GM13976 (cell line): ENCODE data around the gene CA11.

ENCODE experiments used
- DNase-seq: peaks from one replicate; pipeline ENCODE4 v3.0.0; 2012; ENCODE audit warnings: low spot score
- CTCF ChIP-seq: IDR thresholded peaks from 2 replicates; pipeline ENCODE4 v1.5.1; 2012; ENCODE audit warnings: borderline replicate concordance, mild to moderate bottlenecking; ENCODE audit not compliant: insufficient read depth; ENCODE audit errors: extremely low read depth, missing control alignments, control extremely low read depth
- in situ Hi-C: fragments of 300-500 bp; cut with MboI; formaldehyde crosslinking; loops from one replicate; pipeline ENCODE4 v1.12.0; 2022; ENCODE audit warnings: low sequenced_read_pairs, mixed read lengths, inconsistent platforms; ENCODE audit not compliant: unreplicated experiment

Gene CA11

DNA sequence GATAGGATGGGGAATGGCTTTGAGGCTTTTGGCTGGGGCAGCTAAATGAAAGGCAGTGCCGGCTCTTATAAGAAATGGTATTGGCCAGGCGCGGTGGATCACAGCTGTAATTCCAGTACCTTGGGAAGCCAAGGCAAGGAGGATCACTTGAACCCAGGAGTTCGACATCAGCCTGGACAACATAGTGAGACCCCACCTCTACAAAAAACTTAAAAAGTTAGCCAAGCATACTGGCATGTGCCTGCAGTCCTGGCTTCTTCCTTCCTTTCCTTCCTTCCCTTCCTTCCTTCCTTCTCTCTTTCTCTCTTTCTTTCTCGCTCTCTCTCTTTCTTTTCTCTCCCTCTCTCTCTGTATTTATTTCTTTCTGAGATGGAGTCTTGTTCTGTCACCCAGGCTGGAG lies 3.1 kb downstream of the CA11 start:
- in situ Hi-C loops: no loop called here
- no peak for DNase-seq
- TF ChIP-seq CTCF: no peak

- in situ Hi-C loops: no loop called here
- no peak for TF ChIP-seq CTCF
- no peak for DNase-seq
Measured at GRCh38 chr19:48641850-48642249, 4.1 kb downstream of the CA11 start.

DNA sequence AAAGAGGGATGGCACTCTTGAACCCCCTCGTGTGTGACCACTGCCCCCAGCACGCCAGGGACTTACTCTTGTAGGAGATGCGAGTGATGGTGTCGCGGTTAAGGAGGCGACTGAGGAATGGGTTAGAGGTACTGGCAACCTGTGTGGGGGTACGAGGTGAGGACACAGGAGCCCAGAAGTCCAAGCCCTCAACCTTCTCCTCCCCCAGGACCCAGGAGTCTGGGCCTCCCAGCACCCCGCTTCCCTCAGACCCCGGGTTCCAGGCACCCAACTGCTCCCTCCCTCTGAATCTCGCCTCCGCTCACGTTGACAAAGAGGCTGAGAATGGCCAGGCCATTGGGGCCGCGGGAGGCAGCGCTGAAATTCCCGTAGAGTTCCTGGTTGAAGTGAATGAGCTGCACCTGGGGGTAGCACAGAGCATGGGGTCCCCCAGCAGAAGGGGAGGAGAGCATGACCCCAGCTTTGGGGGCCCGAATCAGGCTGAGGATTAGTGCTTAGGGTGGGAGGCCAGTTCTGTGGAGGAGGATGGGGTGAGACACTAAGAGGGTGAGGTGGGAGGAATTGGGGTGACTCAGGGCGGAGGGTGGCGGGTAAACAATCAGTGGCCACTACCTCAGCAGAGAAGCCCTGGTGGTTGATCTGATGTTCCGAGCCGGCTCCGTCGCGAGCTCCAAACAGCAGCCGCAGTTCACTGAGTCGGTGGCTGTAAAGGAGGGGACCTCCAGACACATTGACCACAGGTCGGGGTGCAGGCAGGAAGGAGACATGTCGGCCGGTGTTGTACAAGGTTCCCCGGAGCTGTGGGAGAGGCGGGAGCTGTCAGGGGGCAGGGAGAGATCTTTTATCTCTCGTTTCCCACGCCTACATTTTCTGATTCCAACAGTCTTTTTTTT lies 6.3 kb downstream of the CA11 start:
- no peak for DNase-seq
- in situ Hi-C loops: no loop called here
- no peak for TF ChIP-seq CTCF

DNA sequence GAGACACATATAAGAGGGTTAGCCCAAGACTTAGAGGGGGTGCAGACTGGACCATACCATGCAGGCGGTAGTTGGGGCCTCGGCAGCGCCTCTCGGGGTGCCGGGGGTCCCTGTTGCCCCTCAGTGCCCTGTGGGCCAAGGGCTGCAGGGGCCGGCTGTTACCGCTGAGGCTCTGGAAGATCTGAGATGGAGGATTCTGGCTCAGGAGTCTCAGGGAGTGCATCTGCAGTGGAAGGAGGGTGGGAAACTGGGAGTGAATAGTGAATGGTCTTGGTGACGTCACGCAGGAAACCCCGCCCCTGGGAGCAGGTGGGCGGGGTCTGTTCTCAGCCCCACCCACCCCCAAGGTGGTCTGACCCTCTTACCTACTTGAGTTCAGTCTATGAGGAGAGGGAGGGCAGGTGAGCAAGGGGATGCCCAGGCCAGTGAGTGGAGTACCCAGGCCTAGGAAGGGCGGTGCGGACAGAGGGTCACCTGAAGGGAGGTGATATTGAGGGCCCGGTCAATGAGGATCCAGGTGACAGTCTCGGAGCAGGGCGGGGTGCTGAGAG lies 7.1 kb downstream of the CA11 start:
- in situ Hi-C loops: no loop called here
- TF ChIP-seq CTCF: no peak
- no peak for DNase-seq

GRCh38 chr19:48637948-48638830 lies 7.8 kb downstream of the CA11 start:
- peak; percentile 86 for DNase-seq
- no peak for TF ChIP-seq CTCF
- in situ Hi-C loops: no loop called here

DNA sequence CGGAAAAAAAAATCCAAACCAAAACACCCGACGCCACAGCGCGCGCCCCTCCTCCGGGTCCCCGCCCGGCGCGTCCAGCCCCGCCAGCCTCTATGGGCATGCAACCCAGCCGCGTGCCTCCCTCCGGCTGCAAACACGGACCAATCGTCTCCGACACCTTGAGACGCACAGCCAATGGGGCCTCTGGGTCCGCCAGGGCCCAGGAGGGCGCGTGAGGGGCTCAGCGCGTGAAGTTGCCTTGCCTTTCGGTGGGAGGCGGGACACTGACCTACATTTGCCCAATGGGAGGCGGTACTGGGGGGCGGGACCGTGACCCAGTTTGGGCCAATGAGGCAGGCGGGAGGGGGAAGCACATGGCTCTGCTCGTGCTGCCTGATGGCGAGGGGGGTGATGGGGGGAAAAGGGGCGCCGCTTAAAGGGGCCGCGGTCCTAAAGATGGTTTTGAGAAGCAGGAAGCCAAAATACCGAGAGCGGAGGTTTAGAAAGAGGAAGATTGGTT lies 8.5 kb downstream of the CA11 start:
- in situ Hi-C loops: no loop called here
- no peak for TF ChIP-seq CTCF
- peak; percentile 95 for DNase-seq
